ENCODE results near the gene CDHR1. TPM values are rescaled to one million over a fixed set of nuclear protein-coding genes. Genes with fewer than 3 reads are reported as not detected.

Gene CDHR1
- polyA plus RNA-seq, 3 donors = not detected

- H3K4me1 Mint-ChIP-seq = no peaks in the 10 kb centered on the region
- no peak overlapping the region for H3K4me3 ChIP-seq (replicated peaks in 1 of 3; ENCODE audit: low read depth in 2 of 3, low read length in 3 of 3)
- H3K79me2 ChIP-seq (ENCODE audit: insufficient read depth, low read length) = no peaks in the 10 kb centered on the region
- no peak overlapping the region for H3K4me2 ChIP-seq (replicated peaks; ENCODE audit: extremely low read depth, low read length, poor library complexity, severe bottlenecking)
- intact Hi-C loops (cut with micrococcal nuclease) = no loop called here
- H3K9me3 ChIP-seq (replicated peaks in 1 of 2; ENCODE audit: control insufficient read depth in 1 of 2, insufficient read depth in 1 of 2, low read length in 2 of 2) = no peaks in the 10 kb centered on the region
- H4K20me1 ChIP-seq (ENCODE audit: insufficient read depth, low read length) = no peaks in the 10 kb centered on the region
- no peak overlapping the region for H3K4me3 Mint-ChIP-seq
- no peak overlapping the region for H3K9ac ChIP-seq (ENCODE audit: insufficient read depth, low read length, poor library complexity, severe bottlenecking)
- no peaks in the 10 kb centered on the region for H3K36me3 Mint-ChIP-seq
- H3K27ac Mint-ChIP-seq = no peak overlapping the region
- peaks cover 0 to 2% (median 0%) of the 10 kb centered on the region in 7 donors for H3K9me3 Mint-ChIP-seq
- 87% methylated on average over 10 of the region's 11 CpGs for WGBS (ENCODE audit: insufficient coverage)
- H3K27ac ChIP-seq (ENCODE audit: low read depth in 1 of 2, low read length in 2 of 2) = no peak overlapping the region
- no peaks in the 10 kb centered on the region for H3K27me3 ChIP-seq (ENCODE audit: control insufficient read depth in 2 of 2, insufficient read depth in 2 of 2, low read length in 2 of 2)
- TF ChIP-seq CTCF (IDR thresholded peaks at IDR 0.05) = no peak
- peaks cover 7 to 15% (median 13%) of the 10 kb centered on the region in 3 donors for H3K27me3 Mint-ChIP-seq (ENCODE audit: low read depth in 3 of 3)
- DNase-seq = no peak
- no peaks in the 10 kb centered on the region for H3K4me1 ChIP-seq (ENCODE audit: control insufficient read depth in 1 of 2, insufficient read depth in 2 of 2, low read length in 2 of 2)
- H3K36me3 ChIP-seq (replicated peaks in 1 of 2; ENCODE audit: control insufficient read depth in 1 of 2, insufficient read depth in 2 of 2, low read length in 2 of 2) = no peaks in the 10 kb centered on the region
- no peak overlapping the region for H2AFZ ChIP-seq (ENCODE audit: insufficient read depth, low read depth, low read length, poor library complexity, severe bottlenecking)
Observed at GRCh38 chr10:84213076-84213475, 18.7 kb downstream of the CDHR1 start.

- Histone ChIP-seq H3K4me2 (replicated peaks; ENCODE audit: extremely low read depth, low read length, poor library complexity, severe bottlenecking) (no peak overlapping the region), H3K4me1 (ENCODE audit: control insufficient read depth in 1 of 2, insufficient read depth in 2 of 2, low read length in 2 of 2) (no peaks in the 10 kb centered on the region), H4K20me1 (ENCODE audit: insufficient read depth, low read length) (no peaks in the 10 kb centered on the region), H3K27ac (ENCODE audit: low read depth in 1 of 2, low read length in 2 of 2) (no peak overlapping the region), H2AFZ (ENCODE audit: insufficient read depth, low read depth, low read length, poor library complexity, severe bottlenecking) (peak overlapping the region; percentile 8), H3K27me3 (ENCODE audit: control insufficient read depth in 2 of 2, insufficient read depth in 2 of 2, low read length in 2 of 2) (no peaks in the 10 kb centered on the region), H3K9me3 (replicated peaks in 1 of 2; ENCODE audit: control insufficient read depth in 1 of 2, insufficient read depth in 1 of 2, low read length in 2 of 2) (no peaks in the 10 kb centered on the region), H3K9ac (ENCODE audit: insufficient read depth, low read length, poor library complexity, severe bottlenecking) (no peak overlapping the region), H3K79me2 (ENCODE audit: insufficient read depth, low read length) (no peaks in the 10 kb centered on the region), H3K4me3 (replicated peaks in 1 of 3; ENCODE audit: low read depth in 2 of 3, low read length in 3 of 3) (no peak overlapping the region), H3K36me3 (replicated peaks in 1 of 2; ENCODE audit: control insufficient read depth in 1 of 2, insufficient read depth in 2 of 2, low read length in 2 of 2) (no peaks in the 10 kb centered on the region)
- peaks cover 0 to 2% (median 0%) of the 10 kb centered on the region in 7 donors for H3K9me3 Mint-ChIP-seq
- H3K4me1 Mint-ChIP-seq = no peaks in the 10 kb centered on the region
- no peak overlapping the region for H3K27ac Mint-ChIP-seq
- H3K27me3 Mint-ChIP-seq (ENCODE audit: low read depth in 3 of 3) = peaks cover 6 to 13% (median 11%) of the 10 kb centered on the region in 3 donors
- DNase-seq = no peak
- no peaks in the 10 kb centered on the region for H3K36me3 Mint-ChIP-seq
- WGBS (ENCODE audit: insufficient coverage) = 78% methylated on average over 22 of the region's 25 CpGs
- H3K4me3 Mint-ChIP-seq = peak overlapping the region; percentile 45 to 51
- intact Hi-C loops (cut with micrococcal nuclease) = no loop called here
- no peak for TF ChIP-seq CTCF (IDR thresholded peaks at IDR 0.05)
Observed at GRCh38 chr10:84214046-84214572, 19.8 kb downstream of the CDHR1 start.

Data from CD14-positive monocyte (primary cell).